Liver (tissue), 9 donors: ENCODE data around the gene CLEC10A. TPM values are rescaled to one million over a fixed set of nuclear protein-coding genes. Genes with fewer than 3 reads are reported as not detected.

Experiments used
- DNase-seq: peaks from one replicate; pipeline ENCODE4 v3.0.0-alpha.2; 2017; ENCODE audit warnings: low spot score
- H3K27ac ChIP-seq, 2 donors: one replicate each; pipeline ENCODE4 v1.7.0; 2013; ENCODE audit warnings: inconsistent platforms in 2 of 2, low read length in 2 of 2, control low read depth in 1 of 2, low read depth in 1 of 2, mild to moderate bottlenecking in 1 of 2
- H3K27me3 ChIP-seq, 4 donors: one replicate each; pipeline versions ENCODE4 v1.6.1 to v1.7.0; 2013; ENCODE audit warnings: low read length in 3 of 4, inconsistent platforms in 1 of 4, mild to moderate bottlenecking in 1 of 4, moderate library complexity in 1 of 4; ENCODE audit not compliant: control insufficient read depth in 4 of 4, insufficient read depth in 4 of 4
- H3K36me3 ChIP-seq, 4 donors: one replicate each; pipeline versions ENCODE4 v1.6.1 to v1.7.0; 2013; ENCODE audit warnings: low read length in 3 of 4, mild to moderate bottlenecking in 3 of 4, low read depth in 1 of 4, moderate library complexity in 1 of 4; ENCODE audit not compliant: control insufficient read depth in 4 of 4, insufficient read depth in 3 of 4
- H3K4me1 ChIP-seq, 4 donors: one replicate each; pipeline versions ENCODE4 v1.6.1 to v1.7.0; 2013; ENCODE audit warnings: low read length in 3 of 4, mild to moderate bottlenecking in 3 of 4, moderate library complexity in 1 of 4; ENCODE audit not compliant: control insufficient read depth in 4 of 4, insufficient read depth in 4 of 4
- H3K4me3 ChIP-seq, 3 donors: one replicate each; pipeline versions ENCODE4 v1.6.1 to v1.7.0; 2013; ENCODE audit warnings: low read length in 3 of 3, control low read depth in 1 of 3, low read depth in 1 of 3, mild to moderate bottlenecking in 1 of 3
- H3K9ac ChIP-seq, 2 donors: one replicate each; pipeline ENCODE4 v1.7.0; 2013; ENCODE audit warnings: low read length in 2 of 2, mild to moderate bottlenecking in 2 of 2, moderate library complexity in 2 of 2, control low read depth in 1 of 2, low read depth in 1 of 2
- H3K9me3 ChIP-seq, 4 donors: one replicate each; pipeline versions ENCODE4 v1.6.1 to v1.7.0; 2013; ENCODE audit warnings: low read length in 3 of 4; ENCODE audit not compliant: control insufficient read depth in 4 of 4
- CTCF ChIP-seq: fragments of 150-350 bp; IDR thresholded peaks from 2 replicates; pipeline ENCODE4 v1.5.1; 2017; ENCODE audit warnings: improper control_type of control experiment, low read depth, low read length; ENCODE audit not compliant: missing input control
- EGR1 ChIP-seq, 2 donors: IDR thresholded peaks; 2 replicates each; pipeline ENCODE4 v1.6.1; 2016 to 2018; ENCODE audit warnings: antibody characterized with exemption in 2 of 2, low read depth in 2 of 2
- FOXA1 ChIP-seq: IDR thresholded peaks from 2 replicates; pipeline ENCODE4 v1.6.1; 2016; ENCODE audit warnings: antibody characterized with exemption
- FOXA2 ChIP-seq: IDR thresholded peaks from 2 replicates; pipeline ENCODE4 v1.6.1; 2016; ENCODE audit warnings: antibody characterized with exemption
- GABPA ChIP-seq, 2 donors: IDR thresholded peaks in 1 of 2; conservative IDR thresholded peaks in 1 of 2; 2 replicates each; pipeline ENCODE4 v1.6.1; 2016; ENCODE audit warnings: antibody characterized with exemption in 2 of 2, mild to moderate bottlenecking in 1 of 2, moderate library complexity in 1 of 2
- HNF4A ChIP-seq, 2 donors: conservative IDR thresholded peaks; 2 replicates each; pipeline ENCODE4 v1.6.1; 2016; ENCODE audit warnings: antibody characterized with exemption in 2 of 2, mild to moderate bottlenecking in 2 of 2
- HNF4G ChIP-seq: IDR thresholded peaks from 2 replicates; pipeline ENCODE4 v1.6.1; 2016; ENCODE audit warnings: antibody characterized with exemption
- JUND ChIP-seq, 2 donors: IDR thresholded peaks; 2 replicates each; pipeline ENCODE4 v1.6.1; 2016; ENCODE audit warnings: antibody characterized with exemption in 2 of 2
- MAX ChIP-seq: IDR thresholded peaks from 2 replicates; pipeline ENCODE4 v1.6.1; 2016; ENCODE audit warnings: antibody characterized with exemption
- NR2F2 ChIP-seq: IDR thresholded peaks from 2 replicates; pipeline ENCODE4 v1.6.1; 2016; ENCODE audit warnings: antibody characterized with exemption
- RAD21 ChIP-seq, 2 donors: IDR thresholded peaks; 2 replicates each; pipeline ENCODE4 v1.6.1; 2016; ENCODE audit warnings: antibody characterized with exemption in 2 of 2, mild to moderate bottlenecking in 2 of 2
- RXRA ChIP-seq, 2 donors: IDR thresholded peaks; 2 replicates each; pipeline ENCODE4 v1.6.1; 2017 to 2018; ENCODE audit warnings: antibody characterized with exemption in 2 of 2, mild to moderate bottlenecking in 1 of 2
- SP1 ChIP-seq: IDR thresholded peaks from 2 replicates; pipeline ENCODE4 v1.6.1; 2018; ENCODE audit warnings: antibody characterized with exemption, mild to moderate bottlenecking
- TAF1 ChIP-seq: conservative IDR thresholded peaks from 2 replicates; pipeline ENCODE4 v1.6.1; 2016; ENCODE audit warnings: antibody characterized with exemption, mild to moderate bottlenecking
- YY1 ChIP-seq: IDR thresholded peaks from 2 replicates; pipeline ENCODE4 v1.6.1; 2016; ENCODE audit warnings: antibody characterized with exemption, mild to moderate bottlenecking
- WGBS: extraction: QIAGEN DNeasy Blood & Tissue Kit; methylation state at CpG from one replicate; pipeline ENCODE4 v1.1.7; 2013; 5-methylcytosine and 5-hydroxymethylcytosine counted together
- polyA plus RNA-seq, 2 donors: library from polyadenylated mRNA; stranded (reverse) in 1 of 2; unstranded in 1 of 2; fragments of 200-250 nt in 1 of 2; fragments of >200 nt in 1 of 2; fragmentation: Nextera tagmentation in 1 of 2; extraction: Ambion mirVana in 1 of 2; gene quantifications; one replicate each; pipeline versions ENCODE4 v1.2.1 to v1.2.3, GENCODE V29; 2013 to 2015
- total RNA-seq, 2 donors: library from RNA; depleted of rRNA; stranded (reverse); fragments of >200 nt; gene quantifications; one replicate each; pipeline ENCODE4 v1.2.3, GENCODE V29; 2014
- TF ChIP-seq, protein P1 (sequence below): IDR thresholded peaks from 2 replicates; pipeline ENCODE4 v1.6.1; 2016; ENCODE audit warnings: antibody characterized with exemption, mild to moderate bottlenecking
- TF ChIP-seq, protein P2 (sequence below): IDR thresholded peaks from 2 replicates; pipeline ENCODE4 v1.6.1; 2016; ENCODE audit warnings: antibody characterized with exemption
- TF ChIP-seq, protein P3 (sequence below): IDR thresholded peaks from 2 replicates; pipeline ENCODE4 v1.6.1; 2016; ENCODE audit warnings: antibody characterized with exemption
- donor health status: healthy.
- donor health status: healthy.
- donor health status: healthy.
- donor health status: healthy.
- donor health status: healthy.

The CLEC10A gene
- total and polyA plus RNA-seq, 4 donors = 1.4 to 4.0 (median 3.4) TPM

GRCh38 chr17:7107012-7107754 lies 27.1 kb upstream of the CLEC10A start:
- Histone ChIP-seq H3K4me1 (peaks cover 2 to 23% (median 18%) of the 10 kb centered on the region in 4 donors), H3K9ac (no peak overlapping the region), H3K9me3 (no peaks in the 10 kb centered on the region), H3K27ac (no peak overlapping the region), H3K36me3 (peaks cover 0 to 35% (median 27%) of the 10 kb centered on the region in 4 donors), H3K4me3 (no peak overlapping the region), H3K27me3 (no peaks in the 10 kb centered on the region)
- TF ChIP-seq GABPA (IDR thresholded peaks at IDR 0.05 in 1 of 2, conservative IDR thresholded peaks at IDR 0.05 in 1 of 2) (no peak), CTCF (no peak), HNF4G (no peak), TAF1 (no peak), RXRA (IDR thresholded peaks at IDR 0.05) (no peak), YY1 (no peak), EGR1 (IDR thresholded peaks at IDR 0.05; ENCODE audit: low read depth in 2 of 2) (no peak), JUND (IDR thresholded peaks at IDR 0.05) (no peak), HNF4A (conservative IDR thresholded peaks at IDR 0.05) (no peak), RAD21 (IDR thresholded peaks at IDR 0.05) (no peak), FOXA2 (no peak), FOXA1 (no peak), SP1 (no peak), NR2F2 (no peak), MAX (no peak)
- TF ChIP-seq, protein P1, sequence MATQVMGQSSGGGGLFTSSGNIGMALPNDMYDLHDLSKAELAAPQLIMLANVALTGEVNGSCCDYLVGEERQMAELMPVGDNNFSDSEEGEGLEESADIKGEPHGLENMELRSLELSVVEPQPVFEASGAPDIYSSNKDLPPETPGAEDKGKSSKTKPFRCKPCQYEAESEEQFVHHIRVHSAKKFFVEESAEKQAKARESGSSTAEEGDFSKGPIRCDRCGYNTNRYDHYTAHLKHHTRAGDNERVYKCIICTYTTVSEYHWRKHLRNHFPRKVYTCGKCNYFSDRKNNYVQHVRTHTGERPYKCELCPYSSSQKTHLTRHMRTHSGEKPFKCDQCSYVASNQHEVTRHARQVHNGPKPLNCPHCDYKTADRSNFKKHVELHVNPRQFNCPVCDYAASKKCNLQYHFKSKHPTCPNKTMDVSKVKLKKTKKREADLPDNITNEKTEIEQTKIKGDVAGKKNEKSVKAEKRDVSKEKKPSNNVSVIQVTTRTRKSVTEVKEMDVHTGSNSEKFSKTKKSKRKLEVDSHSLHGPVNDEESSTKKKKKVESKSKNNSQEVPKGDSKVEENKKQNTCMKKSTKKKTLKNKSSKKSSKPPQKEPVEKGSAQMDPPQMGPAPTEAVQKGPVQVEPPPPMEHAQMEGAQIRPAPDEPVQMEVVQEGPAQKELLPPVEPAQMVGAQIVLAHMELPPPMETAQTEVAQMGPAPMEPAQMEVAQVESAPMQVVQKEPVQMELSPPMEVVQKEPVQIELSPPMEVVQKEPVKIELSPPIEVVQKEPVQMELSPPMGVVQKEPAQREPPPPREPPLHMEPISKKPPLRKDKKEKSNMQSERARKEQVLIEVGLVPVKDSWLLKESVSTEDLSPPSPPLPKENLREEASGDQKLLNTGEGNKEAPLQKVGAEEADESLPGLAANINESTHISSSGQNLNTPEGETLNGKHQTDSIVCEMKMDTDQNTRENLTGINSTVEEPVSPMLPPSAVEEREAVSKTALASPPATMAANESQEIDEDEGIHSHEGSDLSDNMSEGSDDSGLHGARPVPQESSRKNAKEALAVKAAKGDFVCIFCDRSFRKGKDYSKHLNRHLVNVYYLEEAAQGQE = no peak
- TF ChIP-seq, protein P2, sequence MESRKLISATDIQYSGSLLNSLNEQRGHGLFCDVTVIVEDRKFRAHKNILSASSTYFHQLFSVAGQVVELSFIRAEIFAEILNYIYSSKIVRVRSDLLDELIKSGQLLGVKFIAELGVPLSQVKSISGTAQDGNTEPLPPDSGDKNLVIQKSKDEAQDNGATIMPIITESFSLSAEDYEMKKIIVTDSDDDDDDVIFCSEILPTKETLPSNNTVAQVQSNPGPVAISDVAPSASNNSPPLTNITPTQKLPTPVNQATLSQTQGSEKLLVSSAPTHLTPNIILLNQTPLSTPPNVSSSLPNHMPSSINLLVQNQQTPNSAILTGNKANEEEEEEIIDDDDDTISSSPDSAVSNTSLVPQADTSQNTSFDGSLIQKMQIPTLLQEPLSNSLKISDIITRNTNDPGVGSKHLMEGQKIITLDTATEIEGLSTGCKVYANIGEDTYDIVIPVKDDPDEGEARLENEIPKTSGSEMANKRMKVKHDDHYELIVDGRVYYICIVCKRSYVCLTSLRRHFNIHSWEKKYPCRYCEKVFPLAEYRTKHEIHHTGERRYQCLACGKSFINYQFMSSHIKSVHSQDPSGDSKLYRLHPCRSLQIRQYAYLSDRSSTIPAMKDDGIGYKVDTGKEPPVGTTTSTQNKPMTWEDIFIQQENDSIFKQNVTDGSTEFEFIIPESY = no peak
- TF ChIP-seq, protein P3, sequence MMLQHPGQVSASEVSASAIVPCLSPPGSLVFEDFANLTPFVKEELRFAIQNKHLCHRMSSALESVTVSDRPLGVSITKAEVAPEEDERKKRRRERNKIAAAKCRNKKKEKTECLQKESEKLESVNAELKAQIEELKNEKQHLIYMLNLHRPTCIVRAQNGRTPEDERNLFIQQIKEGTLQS = no peak
- no peak for DNase-seq
- WGBS = 86% methylated on average over 20 of the region's 20 CpGs
